Measurements from ENCODE around the gene SYCN. TPM values are rescaled to one million over a fixed set of nuclear protein-coding genes. Genes with fewer than 3 reads are reported as not detected.

The SYCN gene
- total RNA-seq, 3 donors from 2014 or later, result not detected

DNA sequence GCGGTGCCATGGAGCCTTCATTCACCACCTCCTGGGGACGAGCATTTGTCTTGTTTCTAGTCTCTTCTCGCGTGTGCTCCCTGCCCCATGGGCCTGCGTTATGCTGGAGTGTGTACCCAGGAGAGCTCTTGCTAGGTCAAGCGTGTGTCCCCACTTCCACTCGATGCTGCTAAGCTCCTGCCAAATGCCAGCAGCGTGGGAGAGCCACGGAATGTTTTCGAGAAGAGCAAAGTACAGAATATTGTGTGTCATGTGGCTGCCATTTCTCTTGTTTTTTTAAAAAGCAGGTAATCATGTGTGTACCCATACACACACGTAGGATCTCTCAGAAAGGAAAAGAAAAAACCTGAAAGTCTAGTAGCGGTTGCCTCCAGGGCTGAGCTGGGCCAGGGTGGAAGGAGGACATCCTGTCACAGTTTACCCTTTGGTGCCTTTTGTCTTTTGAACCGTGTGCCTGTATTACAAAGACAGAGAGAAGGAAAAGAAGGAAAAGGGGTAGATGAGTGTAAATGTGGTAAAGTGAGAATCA is 49.9 kb downstream of the SYCN start:
- no peaks in the 10 kb centered on the region for H3K36me3 ChIP-seq (ENCODE audit: low read depth)
- H3K4me3 ChIP-seq, result no peak overlapping the region
- no peak for ATAC-seq
- peaks cover 25% of the 10 kb centered on the region for H3K4me1 ChIP-seq (ENCODE audit: low read depth)
- DNase-seq, result no peak
- no peaks in the 10 kb centered on the region for H3K9me3 ChIP-seq
- TF ChIP-seq, protein P1, sequence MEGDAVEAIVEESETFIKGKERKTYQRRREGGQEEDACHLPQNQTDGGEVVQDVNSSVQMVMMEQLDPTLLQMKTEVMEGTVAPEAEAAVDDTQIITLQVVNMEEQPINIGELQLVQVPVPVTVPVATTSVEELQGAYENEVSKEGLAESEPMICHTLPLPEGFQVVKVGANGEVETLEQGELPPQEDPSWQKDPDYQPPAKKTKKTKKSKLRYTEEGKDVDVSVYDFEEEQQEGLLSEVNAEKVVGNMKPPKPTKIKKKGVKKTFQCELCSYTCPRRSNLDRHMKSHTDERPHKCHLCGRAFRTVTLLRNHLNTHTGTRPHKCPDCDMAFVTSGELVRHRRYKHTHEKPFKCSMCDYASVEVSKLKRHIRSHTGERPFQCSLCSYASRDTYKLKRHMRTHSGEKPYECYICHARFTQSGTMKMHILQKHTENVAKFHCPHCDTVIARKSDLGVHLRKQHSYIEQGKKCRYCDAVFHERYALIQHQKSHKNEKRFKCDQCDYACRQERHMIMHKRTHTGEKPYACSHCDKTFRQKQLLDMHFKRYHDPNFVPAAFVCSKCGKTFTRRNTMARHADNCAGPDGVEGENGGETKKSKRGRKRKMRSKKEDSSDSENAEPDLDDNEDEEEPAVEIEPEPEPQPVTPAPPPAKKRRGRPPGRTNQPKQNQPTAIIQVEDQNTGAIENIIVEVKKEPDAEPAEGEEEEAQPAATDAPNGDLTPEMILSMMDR (IDR thresholded peaks at IDR 0.05), result no peak
- intact Hi-C loops (cut with DNase I, micrococcal nuclease), result no loop called here

Other genes starting within 250 kb of the SYCN start
- gene FBXO17, start 228.5 kb downstream of the SYCN start, total RNA-seq, result 10 to 100 TPM in 1 of 3 donors, 1 to 10 TPM in 2; 1.8 to 18.9 (median 1.9) TPM
- 10 to 100 TPM in 1 of 3 donors, 1 to 10 TPM in 1, under 1 TPM in 1; 0.63 to 10.2 (median 1.5) TPM for gene FBXO27, start 171.7 kb downstream of the SYCN start, total RNA-seq
- not detected for gene ACP7, start 119.9 kb downstream of the SYCN start, total RNA-seq
- gene PAK4, start 78.5 kb downstream of the SYCN start, total RNA-seq, result 100 to 1,000 TPM in 1 of 3 donors, 10 to 100 TPM in 2; 54.4 to 116 (median 76.5) TPM
- gene NCCRP1, start 7.3 kb downstream of the SYCN start, total RNA-seq, result under 1 TPM in 1 of 3 donors, not detected in 2; 0.14 TPM
- gene IFNL3, start 40.7 kb upstream of the SYCN start, total RNA-seq, result not detected
- not detected for gene IFNL4, start 44.6 kb upstream of the SYCN start, total RNA-seq
- gene IFNL2, start 64.1 kb upstream of the SYCN start, total RNA-seq, result not detected
- gene IFNL1, start 92.1 kb upstream of the SYCN start, total RNA-seq, result not detected
- gene LRFN1, start 116.6 kb upstream of the SYCN start, total RNA-seq, result 1 to 10 TPM in 1 of 3 donors, under 1 TPM in 2; 0.34 to 2.3 (median 0.52) TPM
- 10 to 100 TPM; 10.3 to 23.8 (median 14.1) TPM for gene GMFG, start 131.8 kb upstream of the SYCN start, total RNA-seq
- 10 to 100 TPM; 55.1 to 91.5 (median 67.4) TPM for gene SAMD4B, start 138.2 kb upstream of the SYCN start, total RNA-seq
- 10 to 100 TPM; 28.1 to 44.8 (median 32.3) TPM for gene PAF1, start 186.8 kb upstream of the SYCN start, total RNA-seq
- gene MED29, start 187.1 kb upstream of the SYCN start, total RNA-seq, result 10 to 100 TPM; 28.4 to 31.2 (median 28.8) TPM
- 100 to 1,000 TPM; 200 to 236 (median 235) TPM for gene ZFP36, start 202.6 kb upstream of the SYCN start, total RNA-seq
- 10 to 100 TPM in 2 of 3 donors, 1 to 10 TPM in 1; 6.5 to 26.7 (median 17.9) TPM for gene PLEKHG2, start 208.4 kb upstream of the SYCN start, total RNA-seq
- 1,000 to 10,000 TPM; 1,270 to 1,804 (median 1,507) TPM for gene RPS16, start 231.7 kb upstream of the SYCN start, total RNA-seq
- gene SUPT5H, start 241.3 kb upstream of the SYCN start, total RNA-seq, result 100 to 1,000 TPM; 101 to 122 (median 102) TPM

Data from mucosa of descending colon (tissue), 3 donors.